ENCODE results near the gene TMEM237.
"Not testable (repeated sequence)": the region's sequence is repeated elsewhere in the genome, so short reads cannot be mapped to it uniquely, and the experiment has no call there.

The TMEM237 gene

GRCh38 chr2:201643216-201643890 lies at the start of gene TMEM237:
Gene TMEM237, minus strand, starts transcription at chr2:201643503. Its CDS starts 103 bp downstream, at chr2:201643400.
- peak; percentile 89 for FAIRE-seq

GRCh38 chr2:201685156-201685555 lies 41.9 kb upstream of the TMEM237 start:
- no peak for DNase-seq (ENCODE audit: insufficient read length, low spot score)
- FAIRE-seq = no peak

More at GRCh38 chr2:201643216-201643890, at the start of gene TMEM237:
- DNase-seq (ENCODE audit: insufficient read length, low spot score) = peak; percentile 52

- peak; percentile 41 for DNase-seq (ENCODE audit: insufficient read length, low spot score)
- FAIRE-seq = peak; percentile 54
Measured at GRCh38 chr2:201680743-201681142, 37.4 kb upstream of the TMEM237 start.

- no peak for DNase-seq (ENCODE audit: insufficient read length, low spot score)
- no peak for FAIRE-seq
Measured at GRCh38 chr2:201678401-201678800, 35.1 kb upstream of the TMEM237 start.

GRCh38 chr2:201675454-201675853 lies 32.2 kb upstream of the TMEM237 start:
- DNase-seq (ENCODE audit: insufficient read length, low spot score) (no peak), FAIRE-seq (no peak)

- FAIRE-seq = no peak
- DNase-seq (ENCODE audit: insufficient read length, low spot score) = no peak
Measured at GRCh38 chr2:201674794-201675193, 31.5 kb upstream of the TMEM237 start.

- no peak for FAIRE-seq
- no peak for DNase-seq (ENCODE audit: insufficient read length, low spot score)
Measured at GRCh38 chr2:201674298-201674697, 31.0 kb upstream of the TMEM237 start.

- FAIRE-seq (no peak), DNase-seq (ENCODE audit: insufficient read length, low spot score) (no peak)
Measured at GRCh38 chr2:201673546-201673945, 30.2 kb upstream of the TMEM237 start.

- not testable (repeated sequence) for DNase-seq (ENCODE audit: insufficient read length, low spot score); FAIRE-seq
Measured at GRCh38 chr2:201671205-201671604, 27.9 kb upstream of the TMEM237 start.

GRCh38 chr2:201669865-201670264 lies 26.6 kb upstream of the TMEM237 start:
- no peak for DNase-seq (ENCODE audit: insufficient read length, low spot score)
- no peak for FAIRE-seq

- no peak for FAIRE-seq
Measured at GRCh38 chr2:201668402-201668910, 25.2 kb upstream of the TMEM237 start.

GRCh38 chr2:201664334-201664733 lies 21.0 kb upstream of the TMEM237 start:
- FAIRE-seq (peak; percentile 23), DNase-seq (ENCODE audit: insufficient read length, low spot score) (no peak)

More at GRCh38 chr2:201668402-201668910, 25.2 kb upstream of the TMEM237 start:
- DNase-seq (ENCODE audit: insufficient read length, low spot score) = no peak

GRCh38 chr2:201661366-201661765 lies 18.1 kb upstream of the TMEM237 start:
- DNase-seq (ENCODE audit: insufficient read length, low spot score) (no peak), FAIRE-seq (no peak)

- DNase-seq (ENCODE audit: insufficient read length, low spot score) (no peak), FAIRE-seq (no peak)
Measured at GRCh38 chr2:201660293-201660895, 17.1 kb upstream of the TMEM237 start.

GRCh38 chr2:201656740-201657139 lies 13.4 kb upstream of the TMEM237 start:
- FAIRE-seq = no peak
- DNase-seq (ENCODE audit: insufficient read length, low spot score) = no peak

- DNase-seq (ENCODE audit: insufficient read length, low spot score) = no peak
- no peak for FAIRE-seq
Measured at GRCh38 chr2:201656102-201656501, 12.8 kb upstream of the TMEM237 start.

- DNase-seq (ENCODE audit: insufficient read length, low spot score) (peak; percentile 34), FAIRE-seq (no peak)
Measured at GRCh38 chr2:201654616-201655384, 11.5 kb upstream of the TMEM237 start.

- DNase-seq (ENCODE audit: insufficient read length, low spot score) = no peak
- FAIRE-seq = no peak
Measured at GRCh38 chr2:201653221-201653620, 9.9 kb upstream of the TMEM237 start.

- no peak for FAIRE-seq
- no peak for DNase-seq (ENCODE audit: insufficient read length, low spot score)
Measured at GRCh38 chr2:201649442-201649841, 6.1 kb upstream of the TMEM237 start.

GRCh38 chr2:201647431-201647830 lies 4.1 kb upstream of the TMEM237 start:
- DNase-seq (ENCODE audit: insufficient read length, low spot score) = no peak
- no peak for FAIRE-seq

- no peak for FAIRE-seq
- DNase-seq (ENCODE audit: insufficient read length, low spot score) = no peak
Measured at GRCh38 chr2:201644001-201644400, 698 bp upstream of the TMEM237 start.
